Measurements from ENCODE around the gene UMODL1. TPM values are rescaled to one million over a fixed set of nuclear protein-coding genes. Genes with fewer than 3 reads are reported as not detected.
"Not testable (repeated sequence)": the region's sequence is repeated elsewhere in the genome, so short reads cannot be mapped to it uniquely, and the experiment has no call there.

UMODL1 gene
- polyA plus RNA-seq, 3 donors: 0.04 to 0.31 TPM; not detected in 1

DNA sequence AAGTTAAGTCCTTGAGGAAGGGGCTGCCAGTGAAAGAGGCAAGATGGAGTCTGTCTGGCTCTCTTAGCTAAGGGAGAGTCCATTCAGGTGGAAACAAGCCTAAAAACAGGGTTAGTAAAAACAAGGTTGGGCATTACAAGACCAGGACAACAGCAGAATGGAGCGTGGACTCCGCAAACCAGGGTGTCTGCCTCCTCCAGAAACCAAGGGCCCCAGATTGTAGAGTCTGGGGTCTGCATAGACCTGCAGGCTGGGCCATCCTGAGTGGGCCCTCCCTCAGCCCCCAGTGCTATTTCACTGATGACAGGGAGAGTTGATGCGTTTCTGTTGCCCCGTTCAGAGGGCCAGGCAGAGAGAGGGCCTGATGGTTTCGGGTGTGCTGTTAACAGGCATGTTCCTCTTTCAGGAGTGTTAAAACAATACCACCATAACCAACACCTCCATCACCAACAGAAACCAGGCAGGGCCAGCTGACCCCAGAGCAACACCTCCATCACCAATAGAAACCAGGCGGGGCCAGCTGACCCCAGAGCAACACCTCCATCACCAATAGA, 6.6 kb downstream of the UMODL1 start:
- DNase-seq (ENCODE audit: low read depth in 3 of 3, low spot score in 2 of 3): not testable (repeated sequence)

GRCh38 chr21:42078247-42079007, 7.3 kb downstream of the UMODL1 start:
- DNase-seq (ENCODE audit: low read depth in 3 of 3, low spot score in 2 of 3): not testable (repeated sequence)

DNA sequence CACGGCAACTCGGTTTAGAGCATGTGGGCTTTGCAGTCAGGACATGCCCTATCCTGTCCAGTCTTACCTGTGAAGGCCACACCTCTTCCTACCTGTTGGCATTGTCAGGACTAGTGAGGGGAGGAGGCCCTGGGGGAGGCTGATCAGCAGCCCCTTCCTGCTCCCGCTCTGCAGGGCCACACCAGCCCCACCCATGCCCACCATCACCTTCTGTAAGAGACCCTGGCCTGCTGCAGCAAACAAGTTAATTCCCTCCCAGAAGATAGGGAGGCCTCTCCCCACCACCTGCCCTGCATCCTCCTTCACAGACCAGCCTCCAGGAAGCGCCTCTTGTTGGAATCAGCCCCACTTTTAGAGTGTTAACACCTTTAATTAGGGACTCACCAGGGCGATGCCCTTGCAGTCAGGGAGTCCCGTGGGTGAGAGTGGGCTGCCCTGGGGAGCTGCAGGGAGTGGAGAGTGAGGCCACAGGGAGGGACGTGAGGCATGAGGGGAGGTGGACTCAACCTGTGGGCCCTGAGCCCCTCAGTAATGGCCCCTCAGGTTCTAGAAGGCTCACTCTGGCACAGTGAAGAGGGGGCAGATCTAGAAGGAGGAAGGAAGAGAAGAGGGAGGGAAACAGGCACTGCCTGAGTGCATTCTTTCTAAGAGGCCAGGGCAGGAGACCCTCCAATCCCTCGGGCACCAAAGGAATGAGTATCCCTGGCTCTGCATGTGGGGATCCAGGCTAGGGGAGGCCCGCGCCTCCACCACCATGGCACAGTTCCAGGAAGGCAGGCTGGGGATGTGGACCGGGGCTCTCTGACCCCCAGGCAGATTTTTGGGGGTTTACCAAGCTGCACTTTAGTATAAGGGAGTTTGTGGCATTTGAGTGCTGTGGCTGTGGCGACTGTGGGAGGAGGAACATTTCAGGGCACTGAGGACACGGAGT, 8.2 kb downstream of the UMODL1 start:
- DNase-seq (ENCODE audit: low read depth in 3 of 3, low spot score in 2 of 3): no peak

DNA sequence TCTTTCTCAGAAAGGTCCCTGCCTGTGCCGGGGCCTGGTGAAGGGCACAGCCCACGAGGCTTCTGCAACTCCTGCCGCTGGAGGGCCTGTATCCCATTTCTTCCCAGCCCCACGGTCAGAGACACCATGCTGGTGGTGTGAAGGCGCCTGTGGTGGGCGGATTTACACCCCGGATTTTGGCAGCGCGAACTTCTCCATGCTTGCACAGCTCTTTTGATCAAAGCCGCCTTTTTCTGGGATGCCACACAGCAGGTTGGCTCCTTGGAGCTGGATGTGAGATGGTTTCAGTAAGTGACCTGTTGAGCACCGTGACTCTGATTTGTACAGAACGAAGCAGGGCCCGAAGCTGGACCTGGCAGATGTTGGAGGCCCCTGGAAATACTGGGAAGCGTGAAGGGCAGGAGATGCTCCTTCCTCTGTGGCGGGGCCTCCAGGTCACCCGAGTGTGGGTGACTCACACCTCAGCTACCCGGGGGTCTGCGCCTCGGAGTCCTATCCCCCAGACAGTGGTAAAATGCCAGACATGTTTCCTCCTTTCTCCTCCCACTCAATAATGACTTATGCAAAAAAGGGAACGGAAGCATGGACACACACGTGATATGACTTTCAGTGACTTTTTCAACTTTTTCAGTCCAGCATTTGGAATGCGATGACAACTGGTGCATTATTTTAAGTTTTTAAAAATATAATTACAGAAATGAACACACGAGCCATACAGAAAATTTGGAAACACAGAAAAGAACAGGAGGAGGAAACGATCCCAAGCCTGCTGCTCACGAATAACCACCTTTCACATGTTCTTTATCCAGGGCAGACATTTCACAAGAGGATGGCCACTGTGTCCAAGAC, 9.0 kb downstream of the UMODL1 start:
- no peak for DNase-seq (ENCODE audit: low read depth in 3 of 3, low spot score in 2 of 3)

DNA sequence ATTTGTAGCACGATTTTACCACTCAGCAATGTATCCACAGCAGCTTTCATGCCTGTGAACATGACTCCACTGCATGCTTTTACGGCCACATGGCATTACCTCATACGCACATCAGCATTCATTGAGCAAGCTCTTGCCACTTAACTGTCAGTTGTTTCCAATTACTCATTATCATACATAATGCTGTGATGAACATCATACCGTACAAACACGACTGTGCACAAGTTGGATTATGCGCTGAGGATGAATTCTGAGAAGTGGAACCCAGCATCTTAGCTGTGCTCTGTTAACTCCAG, 9.6 kb downstream of the UMODL1 start:
- DNase-seq (ENCODE audit: low read depth in 3 of 3, low spot score in 2 of 3): no peak

DNA sequence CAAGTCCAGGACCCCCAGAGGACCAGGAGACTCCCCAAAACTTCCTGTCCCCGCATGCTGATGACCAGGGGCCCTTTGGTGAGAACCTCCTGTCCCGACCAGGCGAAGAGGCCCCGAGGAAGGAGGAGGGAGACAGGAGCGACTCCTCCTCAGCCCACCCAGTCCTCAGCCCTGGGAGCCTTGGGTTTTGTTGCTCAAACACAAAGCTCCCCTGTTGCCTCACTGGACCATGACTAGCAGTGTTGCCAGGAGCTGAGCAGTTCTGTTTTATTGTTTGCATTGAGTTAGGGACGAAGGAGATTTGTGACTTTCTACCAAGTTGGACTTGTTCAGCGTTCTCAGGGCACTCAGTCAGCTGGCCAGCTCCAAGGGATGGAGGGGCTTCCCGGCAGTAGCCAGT, 10.0 kb downstream of the UMODL1 start:
- no peak for DNase-seq (ENCODE audit: low read depth in 3 of 3, low spot score in 2 of 3)

DNA sequence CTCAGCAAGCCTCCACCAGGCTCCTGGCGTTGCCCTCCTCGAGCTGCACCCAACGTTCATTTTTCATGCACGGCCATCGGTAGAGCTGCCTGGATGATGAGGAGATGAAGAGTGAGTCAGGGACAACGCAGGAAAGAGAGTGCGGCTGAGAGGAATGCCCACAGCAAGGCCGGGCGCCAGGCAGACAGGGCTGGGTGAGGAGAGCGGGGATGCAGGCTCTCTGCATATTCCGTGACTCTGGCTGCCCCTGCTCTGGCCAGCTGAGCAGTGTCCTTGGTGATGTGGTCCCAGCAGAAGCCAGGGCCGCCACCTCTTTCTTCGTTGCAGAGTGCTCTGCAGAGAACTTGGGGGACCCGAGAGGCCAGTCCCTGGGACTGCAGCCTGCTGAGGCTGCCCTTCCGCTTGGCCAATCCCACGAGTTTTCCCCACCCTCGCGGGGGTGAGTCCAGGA, 10.8 kb downstream of the UMODL1 start:
- no peak for DNase-seq (ENCODE audit: low read depth in 3 of 3, low spot score in 2 of 3)

- DNase-seq (ENCODE audit: low read depth in 3 of 3, low spot score in 2 of 3): no peak
Observed at GRCh38 chr21:42082501-42083360, 11.6 kb downstream of the UMODL1 start.

GRCh38 chr21:42083361-42083690, 12.2 kb downstream of the UMODL1 start:
- DNase-seq (ENCODE audit: low read depth in 3 of 3, low spot score in 2 of 3): no peak

DNA sequence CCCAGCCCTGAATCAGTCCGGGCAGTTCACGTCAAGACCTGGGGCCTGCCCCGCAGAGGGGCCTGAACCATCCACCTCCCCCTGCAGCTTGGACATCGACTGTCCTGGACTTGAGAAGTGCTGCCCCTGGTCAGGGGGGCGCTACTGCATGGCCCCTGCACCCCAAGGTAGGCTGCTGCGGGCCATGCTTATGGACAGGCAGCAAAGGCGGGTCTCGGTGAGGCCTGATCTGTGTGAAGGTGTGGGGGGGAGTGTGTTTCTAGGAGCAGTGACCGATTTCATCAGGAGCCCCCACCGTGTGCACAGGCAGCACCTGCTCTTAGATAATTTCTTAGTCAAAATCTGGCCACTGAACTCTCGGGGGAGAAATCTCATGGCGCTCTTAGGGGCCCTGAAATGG, 13.0 kb downstream of the UMODL1 start:
- no peak for DNase-seq (ENCODE audit: low read depth in 3 of 3, low spot score in 2 of 3)

- DNase-seq (ENCODE audit: low read depth in 3 of 3, low spot score in 2 of 3): no peak
Observed at GRCh38 chr21:42085246-42086077, 14.3 kb downstream of the UMODL1 start.

DNA sequence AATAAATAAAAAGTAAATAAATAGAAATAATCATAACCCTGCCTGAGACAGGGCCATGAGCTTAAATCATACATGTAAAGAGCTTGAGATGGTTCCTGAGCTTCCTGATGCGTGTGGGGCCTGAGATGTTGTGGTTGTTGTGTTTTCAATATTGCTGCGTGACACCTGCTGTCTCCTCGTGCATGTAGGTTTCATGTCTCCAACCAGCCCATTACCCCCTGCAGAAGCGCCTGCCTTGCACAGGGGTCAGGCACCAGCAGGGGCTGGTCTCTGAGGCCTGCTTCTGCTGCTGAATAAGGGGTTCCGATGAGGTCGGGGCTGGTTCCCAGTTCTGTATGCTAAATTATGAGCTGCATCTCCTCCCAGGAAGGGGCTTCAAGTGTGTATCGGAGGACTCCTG, 15.9 kb downstream of the UMODL1 start:
- no peak for DNase-seq (ENCODE audit: low read depth in 3 of 3, low spot score in 2 of 3)

- DNase-seq (ENCODE audit: low read depth in 3 of 3, low spot score in 2 of 3): no peak
Observed at GRCh38 chr21:42088148-42088547, 17.0 kb downstream of the UMODL1 start.

- DNase-seq (ENCODE audit: low read depth in 3 of 3, low spot score in 2 of 3): no peak
Observed at GRCh38 chr21:42088658-42089057, 17.5 kb downstream of the UMODL1 start.

DNA sequence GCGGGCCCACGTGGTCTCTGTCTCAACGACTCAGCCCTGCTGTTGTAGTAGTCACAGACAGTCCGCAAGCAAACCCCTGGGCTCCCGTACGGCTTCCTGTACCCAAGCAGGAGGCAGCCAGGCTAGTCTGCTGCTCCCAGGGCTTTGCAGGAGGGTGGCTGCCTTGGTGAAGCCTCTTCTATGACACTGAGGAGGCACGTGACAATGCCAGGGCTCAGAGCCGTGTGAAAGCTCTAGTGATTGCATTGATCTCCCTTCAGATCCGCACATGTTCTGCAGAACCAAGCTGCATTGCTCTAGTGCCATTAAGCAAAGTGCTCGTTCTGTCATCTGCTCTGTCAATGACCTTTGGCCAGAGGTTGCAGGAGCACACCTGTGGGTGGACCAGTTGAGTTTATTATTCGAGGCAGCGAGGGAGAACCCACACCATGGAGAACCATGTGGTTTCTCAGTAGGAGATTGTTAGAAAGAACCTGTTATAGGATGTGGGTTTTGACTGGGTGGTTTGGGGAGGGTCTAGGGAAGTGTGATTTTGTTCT, 18.0 kb downstream of the UMODL1 start:
- no peak for DNase-seq (ENCODE audit: low read depth in 3 of 3, low spot score in 2 of 3)

GRCh38 chr21:42089665-42090310, 18.7 kb downstream of the UMODL1 start:
- no peak for DNase-seq (ENCODE audit: low read depth in 3 of 3, low spot score in 2 of 3)

GRCh38 chr21:42091899-42092508, 20.9 kb downstream of the UMODL1 start:
- no peak for DNase-seq (ENCODE audit: low read depth in 3 of 3, low spot score in 2 of 3)

GRCh38 chr21:42092771-42093170, 21.7 kb downstream of the UMODL1 start:
- no peak for DNase-seq (ENCODE audit: low read depth in 3 of 3, low spot score in 2 of 3)

All from right renal cortex interstitium (tissue), 3 donors.